NCI-H510A treated with DMSO at 0.1 percent for 48 hours (cell line): ENCODE data around the gene CLEC12A.
"Not testable (repeated sequence)": the region's sequence is repeated elsewhere in the genome, so short reads cannot be mapped to it uniquely, and the experiment has no call there.

Experiments
- DNase-seq: peaks from one replicate; lab custom pipeline; 2025; lab: John Stamatoyannopoulos, UW

Gene CLEC12A

GRCh38 chr12:9969673-9970072, 1.5 kb upstream of the CLEC12A start:
- peak; percentile 75 for DNase-seq

- no peak for DNase-seq
Observed at GRCh38 chr12:9973949-9974348, 2.7 kb downstream of the CLEC12A start.

GRCh38 chr12:9974731-9975130, 3.5 kb downstream of the CLEC12A start:
- DNase-seq: not testable (repeated sequence)

- DNase-seq: no peak
Observed at GRCh38 chr12:9975614-9976013, 4.4 kb downstream of the CLEC12A start.

- not testable (repeated sequence) for DNase-seq
Observed at GRCh38 chr12:9976626-9977025, 5.4 kb downstream of the CLEC12A start.

- DNase-seq: no peak
Observed at GRCh38 chr12:9977916-9978315, 6.7 kb downstream of the CLEC12A start.

GRCh38 chr12:9980126-9980525, 8.9 kb downstream of the CLEC12A start:
- DNase-seq: no peak

GRCh38 chr12:9991876-9992275, 20.7 kb downstream of the CLEC12A start:
- no peak for DNase-seq

GRCh38 chr12:9992296-9992695, 21.1 kb downstream of the CLEC12A start:
- no peak for DNase-seq

- DNase-seq: no peak
Observed at GRCh38 chr12:9999016-9999415, 27.8 kb downstream of the CLEC12A start, which contains the start of gene CLEC1B. CLEC1B (minus strand) TSS chr12:9999121; CDS start chr12:9999100, 21 bp downstream.

GRCh38 chr12:10001171-10001776, 30.1 kb downstream of the CLEC12A start:
- DNase-seq: no peak

GRCh38 chr12:10012630-10013330, 41.6 kb downstream of the CLEC12A start:
- DNase-seq: no peak

- DNase-seq: no peak
Observed at GRCh38 chr12:10015450-10015849, 44.2 kb downstream of the CLEC12A start.

- DNase-seq: no peak
Observed at GRCh38 chr12:10016881-10017280, 45.7 kb downstream of the CLEC12A start.

- DNase-seq: no peak
Observed at GRCh38 chr12:10018386-10018785, 47.2 kb downstream of the CLEC12A start.

GRCh38 chr12:10021342-10021741, 50.1 kb downstream of the CLEC12A start:
- DNase-seq: no peak

GRCh38 chr12:10025236-10025635, 54.0 kb downstream of the CLEC12A start:
- no peak for DNase-seq

- not testable (repeated sequence) for DNase-seq
Observed at GRCh38 chr12:10026666-10027065, 55.5 kb downstream of the CLEC12A start.

- no peak for DNase-seq
Observed at GRCh38 chr12:10027311-10027710, 56.1 kb downstream of the CLEC12A start.

GRCh38 chr12:10027721-10028120, 56.5 kb downstream of the CLEC12A start:
- DNase-seq: no peak

- DNase-seq: no peak
Observed at GRCh38 chr12:10030446-10030845, 59.2 kb downstream of the CLEC12A start, which contains the start of gene CLEC9A. CLEC9A (plus strand) TSS chr12:10030682; CDS start chr12:10052688, 22,006 bp downstream.

- DNase-seq: no peak
Observed at GRCh38 chr12:10031321-10031720, 60.1 kb downstream of the CLEC12A start.

GRCh38 chr12:10031771-10032175, 60.6 kb downstream of the CLEC12A start:
- DNase-seq: no peak
